Measurements from ENCODE around the gene GNG5.
"Not testable (repeated sequence)": the region's sequence is repeated elsewhere in the genome, so short reads cannot be mapped to it uniquely, and the experiment has no call there.

The GNG5 gene

DNA sequence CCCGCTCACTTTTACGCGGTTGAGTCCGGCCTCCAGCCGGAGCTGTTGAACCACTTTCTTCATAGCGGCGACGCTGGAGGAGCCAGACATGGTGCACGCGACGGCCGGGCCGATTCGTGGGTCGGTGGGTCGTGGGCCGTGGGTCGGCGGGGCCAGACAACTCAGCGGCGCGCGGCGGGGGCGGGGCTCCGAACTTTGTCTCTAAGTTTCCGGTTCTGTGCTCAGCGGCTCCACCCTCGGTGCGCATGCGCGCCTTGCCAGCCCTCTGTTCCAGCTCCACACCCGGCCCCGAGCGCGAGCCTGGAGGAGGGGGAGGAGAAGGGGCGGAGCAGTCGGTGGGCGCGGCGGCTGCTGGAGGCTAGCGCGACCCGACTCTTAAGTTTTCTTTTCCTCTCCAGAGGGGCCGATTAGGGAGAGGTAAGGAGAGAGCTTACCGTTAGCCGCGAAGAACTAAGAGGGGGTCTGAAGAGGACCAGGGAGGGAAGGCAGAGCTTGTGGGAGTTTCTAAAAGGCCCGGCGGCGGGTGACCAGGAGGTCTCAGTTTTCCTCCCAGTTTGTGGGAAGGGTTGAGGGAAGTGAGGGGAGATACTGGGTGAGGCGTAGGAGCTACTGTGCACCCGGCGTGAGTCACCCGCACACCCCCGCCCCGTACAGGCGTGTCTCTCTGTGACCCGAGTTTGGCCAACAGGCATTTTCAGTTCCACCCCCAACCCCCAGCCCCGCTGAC is at the start of gene GNG5, which contains the start of gene SPATA1:
GNG5 (minus strand) TSS at position 580 of the 727 bp plus-strand sequence; CDS start at position 90, 490 bp downstream.
SPATA1 (plus strand) TSS at position 385 of the 727 bp plus-strand sequence. CDS start 9,974 bp downstream, outside the sequence.
- peak; percentile 96 for DNase-seq (ENCODE audit: low read depth)

GRCh38 chr1:84550826-84551225 is 44.4 kb upstream of the GNG5 start:
- DNase-seq (ENCODE audit: low read depth): no peak

DNA sequence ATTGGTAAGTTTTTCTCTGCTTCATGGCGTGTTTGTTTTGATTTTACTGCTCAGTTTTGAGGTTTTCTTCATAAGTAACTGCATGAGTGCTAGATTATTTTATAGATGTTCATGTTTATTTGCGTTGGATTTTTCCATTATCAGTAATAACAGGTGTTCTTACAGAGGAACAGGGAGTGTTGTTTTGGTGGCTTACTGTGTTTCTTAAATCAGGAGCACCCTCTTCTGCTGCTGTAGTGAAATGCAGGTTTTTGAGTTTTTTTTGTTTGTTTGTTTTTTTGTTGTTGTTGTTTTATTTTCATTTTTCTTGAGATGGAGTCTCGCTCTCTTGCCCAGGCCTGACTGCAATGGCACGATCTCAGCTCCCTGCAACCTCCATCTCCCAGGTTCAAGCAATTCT is 35.3 kb upstream of the GNG5 start:
- DNase-seq (ENCODE audit: low read depth): no peak

DNA sequence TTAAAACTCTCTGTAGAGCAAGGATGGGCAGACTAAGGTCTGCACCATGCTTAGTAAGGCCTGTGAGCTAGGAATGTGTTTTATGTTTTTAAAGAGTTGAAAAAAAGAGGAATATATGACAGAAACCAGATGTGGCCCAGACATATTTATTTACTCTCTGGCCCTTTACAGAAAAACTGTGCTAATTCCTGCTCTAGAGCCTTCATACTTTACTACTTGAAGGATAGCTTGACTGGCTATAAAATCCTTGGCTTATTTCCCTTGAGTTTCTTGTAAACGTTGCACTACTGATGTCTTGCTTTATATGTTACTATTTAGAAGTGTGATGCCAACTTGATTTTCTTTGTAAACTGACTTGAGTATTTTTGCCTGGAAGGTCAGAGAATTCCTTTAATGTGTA is 34.4 kb upstream of the GNG5 start:
- no peak for DNase-seq (ENCODE audit: low read depth)

DNA sequence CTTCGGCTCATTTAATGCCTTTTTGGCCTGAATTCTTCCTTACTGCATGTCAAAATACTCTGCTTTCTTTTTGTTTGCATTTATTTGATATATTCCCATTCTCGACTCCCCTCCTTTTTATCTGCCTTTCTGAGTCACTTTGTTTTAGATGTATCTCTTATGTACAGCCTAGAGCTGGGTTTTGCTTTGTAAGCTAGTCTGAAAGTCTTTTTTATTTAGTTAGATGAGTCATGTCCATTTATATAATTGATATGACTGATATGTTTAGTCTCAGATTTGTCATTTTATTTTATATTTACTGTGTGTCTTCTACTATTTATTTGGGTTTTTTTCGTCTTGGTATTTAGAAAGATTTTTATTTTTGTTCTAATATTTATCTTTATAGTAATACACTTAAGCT is 33.6 kb upstream of the GNG5 start:
- DNase-seq (ENCODE audit: low read depth): no peak

GRCh38 chr1:84538599-84538998 is 32.2 kb upstream of the GNG5 start:
- DNase-seq (ENCODE audit: low read depth): no peak

- DNase-seq (ENCODE audit: low read depth): no peak
These were observed 19.4 kb upstream of the GNG5 start for GRCh38 chr1:84525779-84526178.

DNA sequence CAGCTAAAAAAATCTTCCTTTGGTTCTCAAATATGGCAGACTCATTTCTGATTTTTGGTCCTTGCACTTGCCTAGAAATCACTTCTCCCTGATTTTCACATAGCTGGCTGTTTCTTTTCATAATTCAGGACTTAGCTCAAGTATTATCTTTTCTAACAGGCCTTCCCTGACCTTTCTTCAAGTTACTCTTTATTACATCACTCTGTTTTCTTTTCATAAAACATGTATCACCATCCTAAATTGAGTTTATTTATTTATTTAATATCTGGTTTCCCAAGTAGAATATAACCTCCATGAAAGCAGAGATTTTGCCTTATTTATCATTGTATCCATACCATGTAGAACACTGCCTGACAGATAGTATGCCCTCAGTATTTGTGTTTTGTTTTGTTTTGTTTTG is 18.2 kb upstream of the GNG5 start:
- no peak for DNase-seq (ENCODE audit: low read depth)

- DNase-seq (ENCODE audit: low read depth): no peak
These were observed 4.3 kb upstream of the GNG5 start for GRCh38 chr1:84510668-84511067.

GRCh38 chr1:84510165-84510564 is 3.8 kb upstream of the GNG5 start:
- DNase-seq (ENCODE audit: low read depth): no peak

- DNase-seq (ENCODE audit: low read depth): no peak
These were observed 2.6 kb upstream of the GNG5 start for GRCh38 chr1:84509029-84509428.

GRCh38 chr1:84508510-84508909 is 2.1 kb upstream of the GNG5 start:
- DNase-seq (ENCODE audit: low read depth): no peak

DNA sequence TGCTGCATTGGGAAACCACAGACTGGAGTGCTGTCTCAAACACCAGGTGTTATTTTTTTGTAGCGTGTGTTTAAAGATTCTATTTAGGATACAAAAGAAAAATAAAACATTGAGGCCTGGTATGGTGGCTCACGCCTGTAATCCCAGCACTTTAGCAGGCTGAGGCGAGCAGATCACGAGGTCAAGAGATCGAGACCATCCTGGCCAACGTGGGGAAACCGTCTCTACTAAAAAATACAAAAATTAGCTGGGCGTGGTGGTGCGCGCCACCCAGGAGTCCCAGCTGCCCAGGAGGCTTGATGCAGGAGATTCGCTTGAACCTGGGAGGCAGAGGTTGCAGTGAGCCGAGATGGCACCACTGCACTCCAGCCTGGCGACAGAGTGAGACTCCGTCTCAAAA is 1.5 kb upstream of the GNG5 start:
- DNase-seq (ENCODE audit: low read depth): not testable (repeated sequence)

GRCh38 chr1:84506729-84507453 is 510 bp upstream of the GNG5 start:
- no peak for DNase-seq (ENCODE audit: low read depth)

DNA sequence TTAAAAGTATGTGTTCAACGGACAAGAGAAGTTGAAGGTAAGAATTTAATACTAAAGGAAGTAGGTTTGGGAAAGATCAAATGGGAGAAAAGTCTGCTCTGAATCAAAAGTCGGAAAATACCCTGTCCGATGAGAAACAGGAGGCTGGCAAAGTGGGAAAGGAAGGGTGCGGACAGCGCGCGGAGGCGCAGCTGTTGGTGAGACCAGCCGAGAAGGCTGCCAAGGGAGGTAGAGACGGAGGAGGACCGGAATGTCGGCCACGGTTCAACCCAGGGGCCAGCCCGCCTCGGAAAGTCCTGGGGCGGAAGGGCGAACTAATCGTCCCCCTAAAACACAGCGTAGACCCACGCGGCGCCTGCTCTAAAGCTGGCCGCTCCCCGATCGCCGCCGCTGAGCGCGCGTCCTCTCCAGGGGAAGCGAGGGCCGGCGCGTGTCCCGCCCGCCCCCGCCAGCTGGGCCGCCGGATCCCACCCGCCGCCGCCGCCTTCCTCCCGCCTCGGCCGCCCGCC is 834 bp downstream of the GNG5 start:
- no peak for DNase-seq (ENCODE audit: low read depth)

- no peak for DNase-seq (ENCODE audit: low read depth)
These were observed 1.5 kb downstream of the GNG5 start for GRCh38 chr1:84504580-84505492.

DNA sequence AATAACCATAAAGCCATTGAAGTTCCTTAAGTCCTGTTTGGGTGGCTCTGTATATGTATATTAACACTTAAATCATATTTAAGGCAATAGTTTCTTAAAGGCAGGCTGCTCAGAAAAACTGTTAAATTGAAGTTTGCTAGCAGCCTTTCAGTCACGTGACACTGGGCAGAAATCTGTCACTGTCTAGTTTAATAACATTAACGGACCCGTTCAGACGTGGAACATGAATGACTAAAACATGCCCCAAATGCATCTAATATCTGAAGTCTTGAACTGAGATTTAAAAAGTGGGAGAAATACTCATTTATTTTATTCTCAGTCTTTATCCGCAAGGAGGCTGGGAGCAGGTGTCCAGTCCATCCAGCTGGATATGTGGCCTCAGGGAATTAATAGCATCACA is 3.5 kb downstream of the GNG5 start:
- DNase-seq (ENCODE audit: low read depth): no peak

DNA sequence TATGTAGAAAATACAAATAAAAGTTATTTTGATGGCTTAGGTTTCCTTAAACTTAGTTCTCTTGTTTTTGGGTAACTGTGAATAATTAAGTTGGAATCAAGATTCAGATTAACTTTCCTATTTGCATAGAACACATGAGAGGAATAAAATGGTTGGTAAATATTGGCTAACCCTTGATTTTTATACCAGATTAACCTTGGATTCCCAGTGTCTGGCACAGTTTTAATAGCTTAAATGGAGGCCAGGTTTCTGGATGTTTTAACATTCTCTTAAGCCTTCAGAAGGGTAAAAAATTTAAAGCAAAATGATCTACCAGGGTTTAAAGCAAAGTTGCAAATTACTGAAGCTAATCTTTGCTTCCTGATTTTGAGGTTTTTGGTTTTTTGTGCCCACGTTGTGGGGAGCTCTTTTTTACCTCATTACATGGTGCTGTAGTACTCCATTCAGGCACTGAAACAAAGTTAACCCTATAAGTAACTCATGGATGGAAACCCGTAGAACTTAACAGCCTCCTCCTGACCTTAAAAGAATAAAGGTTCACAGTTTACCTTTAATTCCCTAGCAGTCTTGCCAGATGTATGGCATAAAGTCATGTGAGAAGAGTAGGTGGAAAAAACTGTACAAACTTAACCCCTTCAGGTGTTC is 8.6 kb downstream of the GNG5 start:
- DNase-seq (ENCODE audit: low read depth): no peak

DNA sequence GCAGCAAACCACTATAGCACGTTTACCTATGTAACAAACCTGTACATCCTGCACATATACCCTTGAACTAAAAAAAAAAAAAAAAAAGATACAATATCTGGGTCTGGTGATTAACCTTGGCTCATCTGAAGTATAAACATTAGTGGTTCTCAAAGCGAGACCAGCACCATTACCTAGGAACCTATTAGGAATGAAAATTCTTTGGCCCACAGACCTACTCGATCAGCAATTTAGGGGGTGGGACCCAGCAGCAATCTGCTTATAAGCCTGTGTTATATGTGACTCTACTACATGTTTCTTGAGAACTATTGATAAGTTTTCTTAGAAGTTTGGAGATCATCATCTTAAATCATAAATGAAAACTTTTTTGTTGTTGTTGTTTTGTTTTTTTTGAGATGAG is 9.9 kb downstream of the GNG5 start:
- DNase-seq (ENCODE audit: low read depth): no peak

- DNase-seq (ENCODE audit: low read depth): no peak
These were observed 12.6 kb downstream of the GNG5 start for GRCh38 chr1:84493747-84494146.

DNA sequence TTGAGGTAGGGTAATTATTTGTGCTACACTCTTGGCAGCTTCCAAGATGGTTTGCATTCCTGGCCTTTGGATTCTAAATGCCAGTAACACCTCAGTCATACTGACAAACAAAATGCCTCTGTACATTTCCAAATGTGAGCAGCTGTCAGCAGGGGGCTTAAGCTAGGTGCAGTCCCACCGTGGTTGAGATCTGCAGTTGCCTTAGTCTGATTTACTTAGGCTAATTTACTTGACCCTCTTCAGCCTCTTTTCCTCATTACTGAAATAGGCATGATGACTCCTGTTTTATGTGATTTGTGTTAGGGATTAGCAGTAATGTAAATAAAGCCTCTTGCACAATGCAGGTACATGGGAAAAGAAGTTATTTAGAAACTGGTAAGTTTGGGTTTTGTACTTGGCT is 13.7 kb downstream of the GNG5 start:
- DNase-seq (ENCODE audit: low read depth): no peak

- no peak for DNase-seq (ENCODE audit: low read depth)
These were observed 16.6 kb downstream of the GNG5 start for GRCh38 chr1:84489766-84490165.
